CD4-positive, alpha-beta T cell treated with Interleukin-10 for 1 hour (primary cell): ENCODE results near the gene UNC80.
"Not testable (repeated sequence)": the region's sequence is repeated elsewhere in the genome, so short reads cannot be mapped to it uniquely, and the experiment has no call there.

Source experiments
- DNase-seq: peaks from one replicate; pipeline ENCODE4 v3.0.0-alpha.2; 2020

Gene UNC80

GRCh38 chr2:209771474-209772289 lies at the start of gene UNC80:
Gene UNC80, plus strand, starts transcription at chr2:209771832. Its CDS starts 241 bp downstream, at chr2:209772073.
- DNase-seq: no peak

GRCh38 chr2:209726311-209726710 lies 45.3 kb upstream of the UNC80 start:
- DNase-seq: no peak

- DNase-seq: no peak
Observed at GRCh38 chr2:209727077-209727476, 44.6 kb upstream of the UNC80 start.

GRCh38 chr2:209734805-209735204 lies 36.8 kb upstream of the UNC80 start:
- no peak for DNase-seq

- DNase-seq: no peak
Observed at GRCh38 chr2:209741953-209742352, 29.7 kb upstream of the UNC80 start.

GRCh38 chr2:209753020-209753419 lies 18.6 kb upstream of the UNC80 start:
- DNase-seq: no peak

- DNase-seq: no peak
Observed at GRCh38 chr2:209757163-209757562, 14.5 kb upstream of the UNC80 start.

- DNase-seq: no peak
Observed at GRCh38 chr2:209761566-209761965, 10.1 kb upstream of the UNC80 start.

GRCh38 chr2:209762563-209762962 lies 9.1 kb upstream of the UNC80 start:
- no peak for DNase-seq

GRCh38 chr2:209763106-209763505 lies 8.5 kb upstream of the UNC80 start:
- DNase-seq: no peak

- DNase-seq: no peak
Observed at GRCh38 chr2:209766613-209767012, 5.0 kb upstream of the UNC80 start.

GRCh38 chr2:209767316-209767715 lies 4.3 kb upstream of the UNC80 start:
- DNase-seq: no peak

- no peak for DNase-seq
Observed at GRCh38 chr2:209768557-209768956, 3.1 kb upstream of the UNC80 start.

- DNase-seq: no peak
Observed at GRCh38 chr2:209772290-209772685, 656 bp downstream of the UNC80 start.

- DNase-seq: no peak
Observed at GRCh38 chr2:209773377-209773776, 1.7 kb downstream of the UNC80 start.

- no peak for DNase-seq
Observed at GRCh38 chr2:209787416-209787815, 15.8 kb downstream of the UNC80 start.

- DNase-seq: no peak
Observed at GRCh38 chr2:209788925-209789324, 17.3 kb downstream of the UNC80 start.

GRCh38 chr2:209790066-209790728 lies 18.6 kb downstream of the UNC80 start:
- DNase-seq: peak; percentile 27

- no peak for DNase-seq
Observed at GRCh38 chr2:209791151-209791550, 19.5 kb downstream of the UNC80 start.

GRCh38 chr2:209795425-209795824 lies 23.8 kb downstream of the UNC80 start:
- DNase-seq: not testable (repeated sequence)

- no peak for DNase-seq
Observed at GRCh38 chr2:209805351-209805750, 33.7 kb downstream of the UNC80 start.

GRCh38 chr2:209806318-209806717 lies 34.7 kb downstream of the UNC80 start:
- no peak for DNase-seq

GRCh38 chr2:209808521-209808920 lies 36.9 kb downstream of the UNC80 start:
- DNase-seq: no peak

- no peak for DNase-seq
Observed at GRCh38 chr2:209809256-209809655, 37.6 kb downstream of the UNC80 start.
